Activated naive CD4-positive, alpha-beta T cell treated with anti-CD3 and anti-CD28 coated beads, Interleukin-2, amount 50 U/mL, for 16 hours (primary cell): Measurements from ENCODE around the gene ENTPD3.
A peak's percentile ranks its signal among the peaks of the same experiment; 100 is the strongest.

ENCODE experiments used
- DNase-seq: peaks from one replicate; pipeline ENCODE4 v3.0.0-alpha.2; 2020

ENTPD3 gene

DNA sequence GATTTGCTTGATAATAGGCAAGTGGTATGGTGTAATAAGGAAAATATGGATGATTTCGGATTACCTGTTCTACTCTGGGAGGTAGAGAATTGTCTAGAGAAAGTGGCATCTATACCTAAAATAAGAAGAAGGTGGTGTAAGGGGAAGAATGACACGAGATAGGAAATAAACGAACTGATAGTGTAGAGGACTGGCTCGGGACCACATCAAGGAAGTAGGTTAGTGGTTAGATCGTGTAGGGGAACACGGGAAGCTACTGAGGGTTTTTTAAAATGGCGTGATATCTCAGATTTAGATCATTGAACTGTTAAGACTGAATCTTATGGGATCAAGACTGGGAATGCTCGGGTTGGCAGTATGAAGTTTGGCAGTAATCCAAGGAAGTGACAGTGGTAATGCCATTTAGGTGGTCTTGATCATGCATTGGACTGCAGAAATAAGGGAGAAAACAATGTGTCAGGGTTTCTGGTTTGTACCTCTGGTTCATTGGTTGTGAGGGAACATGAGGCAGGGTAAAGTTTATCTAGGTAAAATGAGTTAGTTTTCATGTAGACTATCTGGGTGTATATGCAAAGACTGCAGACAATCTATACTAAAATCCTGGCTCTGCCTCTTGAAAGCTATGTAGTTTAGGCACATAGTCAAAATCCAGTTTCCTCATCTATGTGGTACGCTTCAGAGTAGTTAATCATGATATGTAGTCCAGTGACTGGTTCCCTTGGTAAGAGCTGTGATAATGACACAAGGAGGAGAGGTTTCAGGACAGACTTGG, 77.5 kb downstream of the ENTPD3 start:
- DNase-seq: no peak

DNA sequence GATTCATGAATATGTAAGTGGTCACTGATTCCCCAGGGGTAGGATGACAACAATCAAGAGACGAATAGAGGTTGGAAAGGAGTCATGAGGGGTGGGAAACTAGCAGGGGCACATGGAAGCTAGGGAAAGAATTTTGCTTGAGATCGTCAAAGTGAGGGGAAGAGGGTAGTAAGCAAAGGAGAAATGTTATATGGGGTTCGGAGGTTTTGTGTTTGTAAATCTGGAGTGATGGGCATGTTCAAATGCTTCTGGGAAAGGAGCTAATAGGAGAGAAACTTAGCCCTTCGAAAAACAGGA, 78.1 kb downstream of the ENTPD3 start:
- no peak for DNase-seq

DNA sequence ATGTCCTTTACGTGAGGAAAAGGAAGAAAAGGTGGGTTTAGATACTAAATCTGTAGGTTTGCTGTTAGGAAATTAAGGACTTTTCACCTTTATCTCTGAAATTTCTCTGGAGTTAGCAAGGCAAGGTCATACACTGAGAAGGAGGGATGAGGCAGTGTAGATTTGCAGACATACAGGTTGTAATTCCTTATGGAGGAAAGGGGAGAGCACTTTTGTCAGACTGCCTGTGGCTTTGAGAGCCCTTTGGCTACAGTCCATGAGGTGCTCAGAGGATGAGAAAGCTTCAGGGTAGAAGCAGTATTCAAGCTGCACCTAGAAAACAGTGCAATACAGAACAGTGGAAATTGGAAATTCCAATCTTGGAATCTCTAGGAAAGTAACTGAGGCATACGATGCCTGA, 78.5 kb downstream of the ENTPD3 start:
- no peak for DNase-seq

DNA sequence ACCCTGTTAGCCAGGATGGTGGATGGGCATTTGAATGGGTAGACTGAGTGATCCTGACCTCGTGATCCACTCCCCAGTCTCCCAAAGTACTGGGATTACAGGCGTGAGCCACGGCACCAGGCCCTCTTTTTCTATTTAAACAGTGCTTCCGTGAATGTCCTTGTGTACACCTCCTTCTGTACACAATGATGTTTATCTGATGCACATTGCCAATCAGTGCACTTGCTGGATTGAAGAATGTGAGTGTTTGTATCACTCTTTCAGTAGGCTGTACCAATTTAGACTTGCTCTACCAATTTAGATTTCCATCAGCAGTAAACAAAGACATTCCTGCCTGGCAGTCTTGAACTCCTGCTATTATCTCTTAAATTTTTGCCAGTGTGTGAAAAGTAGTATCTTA, 81.0 kb downstream of the ENTPD3 start:
- DNase-seq: no peak

DNA sequence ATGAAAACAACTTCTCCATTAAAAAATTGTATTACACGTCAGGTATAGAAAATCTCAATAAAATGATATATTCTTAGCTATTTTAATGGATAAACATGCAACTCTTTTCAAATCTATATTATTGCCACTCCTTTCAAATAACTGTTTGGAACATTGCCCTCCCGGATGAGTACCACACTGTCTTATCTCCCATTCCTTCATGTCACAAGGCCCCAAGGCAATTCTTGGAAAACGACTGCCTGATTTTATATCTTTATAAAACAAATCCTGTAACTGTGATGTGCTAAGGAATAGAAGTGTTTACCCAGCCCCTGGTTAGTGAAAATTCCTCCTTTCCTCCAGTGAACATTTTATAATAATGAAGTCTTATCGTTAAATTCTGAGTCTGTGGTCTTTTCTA, 83.7 kb downstream of the ENTPD3 start:
- DNase-seq: no peak

DNA sequence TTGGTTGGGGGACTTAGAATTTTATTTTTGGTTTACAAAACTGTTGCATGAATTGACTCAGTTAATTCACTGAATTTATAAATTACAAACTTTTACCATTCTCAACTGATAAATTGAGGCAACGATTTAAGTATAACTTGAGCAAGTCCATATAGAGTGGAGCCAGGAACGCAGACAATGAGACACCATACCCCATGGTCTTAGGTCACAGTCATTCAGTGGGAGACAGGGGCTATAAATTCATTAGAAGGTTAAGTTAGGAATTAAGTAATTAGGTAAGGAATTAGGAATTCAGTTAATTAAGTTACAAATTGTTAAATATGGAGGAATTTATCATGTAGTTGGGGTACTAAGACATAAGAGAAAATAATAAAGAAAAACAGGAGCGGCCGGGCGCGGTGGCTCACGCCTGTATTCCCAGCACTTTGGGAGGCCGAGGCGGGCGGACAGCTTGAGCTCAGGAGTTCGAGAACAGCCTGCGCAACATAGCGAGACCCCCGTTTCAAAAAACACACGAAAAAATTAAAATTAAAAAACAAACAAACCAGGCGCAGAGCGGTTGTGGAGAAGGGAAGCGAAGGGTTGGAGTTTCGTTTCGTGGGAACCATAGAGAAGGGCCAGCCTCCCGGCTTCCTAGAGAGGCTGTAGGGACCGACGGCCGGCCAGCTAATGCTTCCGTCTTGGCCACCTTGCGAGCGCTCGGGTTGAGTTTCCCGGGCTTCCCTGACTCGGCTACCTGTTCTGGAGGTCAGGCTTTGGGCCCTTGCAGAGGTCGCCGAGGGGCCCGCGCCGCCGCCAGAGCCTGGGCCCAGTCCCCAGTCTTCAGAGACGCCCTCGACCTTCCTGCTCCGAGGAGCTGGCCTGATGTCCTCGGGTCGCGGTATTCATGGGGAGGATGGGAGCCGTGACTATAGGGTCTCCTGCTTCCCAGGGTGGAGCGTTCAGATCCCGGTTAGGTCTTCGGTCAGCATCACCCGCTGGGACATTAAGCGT, 89.8 kb downstream of the ENTPD3 start, which contains the start of gene ZNF619:
Gene ZNF619 (plus strand): TSS at position 645 of the 993 bp plus-strand sequence. CDS start 858 bp downstream, outside the sequence.
- peak; percentile 47 for DNase-seq

DNA sequence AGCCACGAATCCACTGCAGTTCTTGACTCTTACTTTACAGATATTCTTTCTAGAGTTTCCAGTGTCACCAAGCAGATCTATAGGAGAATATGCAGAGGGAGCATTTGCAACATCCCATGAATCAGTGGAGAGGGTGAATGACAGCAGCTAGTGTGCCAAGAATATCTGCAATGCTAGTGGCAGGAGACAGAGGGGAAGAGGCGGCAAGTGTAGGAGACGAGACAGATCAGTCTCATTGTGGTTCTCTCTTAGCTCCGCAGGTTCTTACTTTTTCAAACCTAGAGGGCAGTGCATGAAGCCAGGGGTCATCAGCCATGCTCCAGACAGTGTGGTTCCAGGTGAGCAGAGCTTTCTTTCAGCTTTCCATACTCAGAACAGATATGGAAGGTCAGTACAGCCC, 90.7 kb downstream of the ENTPD3 start:
- no peak for DNase-seq
